Stimulated activated CD4-positive, alpha-beta T cell treated with anti-CD3 and anti-CD28 coated beads, Interleukin-4, amount 100 ng/mL, for 48 hours (primary cell): ENCODE measurements around the gene JAK2.
"Not testable (repeated sequence)": the region's sequence is repeated elsewhere in the genome, so short reads cannot be mapped to it uniquely, and the experiment has no call there.

Source experiments
- DNase-seq, 2 donors: peaks; one replicate each; pipeline ENCODE4 v3.0.0-alpha.2; 2020; ENCODE audit warnings: low read depth in 2 of 2

JAK2 gene

GRCh38 chr9:5041390-5042115, 56.5 kb downstream of the JAK2 start:
- DNase-seq = no peak

GRCh38 chr9:5042661-5043178, 57.6 kb downstream of the JAK2 start:
- no peak for DNase-seq

GRCh38 chr9:5043381-5043780, 58.3 kb downstream of the JAK2 start:
- no peak for DNase-seq

- DNase-seq = no peak
Measured at GRCh38 chr9:5044160-5044559, 59.1 kb downstream of the JAK2 start.

- no peak for DNase-seq
Measured at GRCh38 chr9:5052838-5053237, 67.8 kb downstream of the JAK2 start.

GRCh38 chr9:5062631-5063030, 77.6 kb downstream of the JAK2 start:
- DNase-seq = no peak

- DNase-seq = no peak
Measured at GRCh38 chr9:5072871-5073270, 87.8 kb downstream of the JAK2 start.

GRCh38 chr9:5073701-5074100, 88.6 kb downstream of the JAK2 start:
- DNase-seq = no peak

GRCh38 chr9:5085993-5086392, 100.9 kb downstream of the JAK2 start:
- DNase-seq = no peak

GRCh38 chr9:5089737-5090136, 104.7 kb downstream of the JAK2 start:
- DNase-seq = no peak

GRCh38 chr9:5095795-5096194, 110.7 kb downstream of the JAK2 start:
- DNase-seq = no peak

GRCh38 chr9:5099466-5099865, 114.4 kb downstream of the JAK2 start:
- no peak for DNase-seq

GRCh38 chr9:5101127-5101526, 116.1 kb downstream of the JAK2 start:
- DNase-seq = not testable (repeated sequence)

GRCh38 chr9:5106517-5106916, 121.4 kb downstream of the JAK2 start:
- not testable (repeated sequence) for DNase-seq

GRCh38 chr9:5110867-5111681, 126.0 kb downstream of the JAK2 start:
- no peak for DNase-seq

GRCh38 chr9:5111696-5112095, 126.6 kb downstream of the JAK2 start:
- DNase-seq = no peak

GRCh38 chr9:5112109-5112592, 127.1 kb downstream of the JAK2 start:
- DNase-seq = no peak

GRCh38 chr9:5112646-5113045, 127.6 kb downstream of the JAK2 start:
- no peak for DNase-seq

GRCh38 chr9:5113523-5113922, 128.5 kb downstream of the JAK2 start:
- DNase-seq = no peak

GRCh38 chr9:5113994-5114748, 129.1 kb downstream of the JAK2 start:
- DNase-seq = no peak

- DNase-seq = no peak
Measured at GRCh38 chr9:5122116-5122515, 137.0 kb downstream of the JAK2 start.

- DNase-seq = no peak
Measured at GRCh38 chr9:5122516-5122915, 137.4 kb downstream of the JAK2 start.
